ENCODE measurements around the gene KLRC1. TPM values are rescaled to one million over a fixed set of nuclear protein-coding genes. Genes with fewer than 3 reads are reported as not detected.
"Not testable (repeated sequence)": the region's sequence is repeated elsewhere in the genome, so short reads cannot be mapped to it uniquely, and the experiment has no call there.

The KLRC1 gene
- total RNA-seq, 1 experiment from 2014 or later: not detected

DNA sequence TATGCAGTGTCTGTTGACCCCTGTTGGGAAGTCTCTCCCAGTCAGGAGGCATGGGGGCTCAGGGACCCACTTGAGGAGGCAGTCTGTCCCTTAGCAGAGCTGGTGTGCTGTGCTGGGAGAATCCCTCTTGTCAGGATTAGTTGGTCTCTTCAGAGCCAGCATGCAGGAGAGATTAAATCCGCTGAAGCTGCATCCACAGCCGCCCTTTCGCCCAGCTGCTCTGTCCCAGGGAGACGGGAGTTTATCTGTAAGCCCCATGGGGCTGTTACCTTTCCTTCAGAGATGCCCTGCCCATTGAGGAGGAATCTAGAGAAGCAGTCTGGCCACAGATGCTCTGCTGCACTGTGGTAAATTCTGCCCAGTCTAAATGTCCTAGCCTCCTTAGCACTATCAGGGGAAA lies 13.1 kb upstream of the KLRC1 start:
- no peaks in the 10 kb centered on the region for H3K9me2 ChIP-seq (replicated peaks; ENCODE audit: insufficient read depth, low read length)
- no peak overlapping the region for H3K4me3 ChIP-seq (ENCODE audit: low read length)
- no peak overlapping the region for H3K9ac ChIP-seq (ENCODE audit: low read length)
- no peaks in the 10 kb centered on the region for H3K9me3 ChIP-seq (ENCODE audit: low read length)
- DNase-seq: no peak
- no peak overlapping the region for H3K27ac ChIP-seq (ENCODE audit: low read length)
- no peaks in the 10 kb centered on the region for H3K4me1 ChIP-seq (ENCODE audit: low read length)
- no peak overlapping the region for H3K4me2 ChIP-seq (ENCODE audit: low read depth, low read length, poor library complexity, severe bottlenecking)
- H4K20me1 ChIP-seq (ENCODE audit: insufficient read depth, low read depth, low read length): no peaks in the 10 kb centered on the region
- H2AFZ ChIP-seq (ENCODE audit: low read length): no peak overlapping the region
- no peaks in the 10 kb centered on the region for H3K79me2 ChIP-seq (ENCODE audit: low read length)
- no peaks in the 10 kb centered on the region for H3K36me3 ChIP-seq (ENCODE audit: insufficient read depth, low read length)
- H3K27me3 ChIP-seq (ENCODE audit: low read length): no peaks in the 10 kb centered on the region

DNA sequence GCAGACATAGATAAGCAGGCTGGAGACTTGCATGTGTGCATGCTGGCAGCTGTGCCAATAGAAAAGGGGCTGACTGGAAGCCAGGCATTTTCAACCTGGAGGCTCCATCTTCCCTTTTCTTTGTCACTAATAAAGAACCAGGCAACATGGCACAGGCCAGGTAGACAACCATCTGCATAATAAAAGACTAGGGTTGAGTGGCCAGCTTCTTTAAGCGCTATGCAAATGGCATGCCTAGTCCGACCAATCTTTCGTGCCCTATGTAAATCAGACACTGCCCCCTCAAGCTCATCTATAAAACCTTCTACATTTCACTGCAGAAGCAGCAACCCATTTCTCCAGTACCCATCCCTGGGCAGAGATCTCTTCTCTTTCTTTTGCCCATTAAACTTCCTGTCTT lies 4.6 kb upstream of the KLRC1 start:
- no peak for DNase-seq
- no peaks in the 10 kb centered on the region; the same call in none of the 2 replicates for H3K9me3 ChIP-seq (ENCODE audit: low read length)
- H2AFZ ChIP-seq (ENCODE audit: low read length): no peak overlapping the region
- H3K9ac ChIP-seq (ENCODE audit: low read length): no peak overlapping the region
- no peaks in the 10 kb centered on the region for H3K4me1 ChIP-seq (ENCODE audit: low read length)
- no peak overlapping the region for H3K4me3 ChIP-seq (ENCODE audit: low read length)
- no peaks in the 10 kb centered on the region for H3K36me3 ChIP-seq (ENCODE audit: insufficient read depth, low read length)
- H3K79me2 ChIP-seq (ENCODE audit: low read length): no peaks in the 10 kb centered on the region
- H3K27ac ChIP-seq (ENCODE audit: low read length): no peak overlapping the region
- no peaks in the 10 kb centered on the region for H3K27me3 ChIP-seq (ENCODE audit: low read length)
- H4K20me1 ChIP-seq (ENCODE audit: insufficient read depth, low read depth, low read length): no peaks in the 10 kb centered on the region
- H3K9me2 ChIP-seq (replicated peaks; ENCODE audit: insufficient read depth, low read length): no peaks in the 10 kb centered on the region
- no peak overlapping the region for H3K4me2 ChIP-seq (ENCODE audit: low read depth, low read length, poor library complexity, severe bottlenecking)

DNA sequence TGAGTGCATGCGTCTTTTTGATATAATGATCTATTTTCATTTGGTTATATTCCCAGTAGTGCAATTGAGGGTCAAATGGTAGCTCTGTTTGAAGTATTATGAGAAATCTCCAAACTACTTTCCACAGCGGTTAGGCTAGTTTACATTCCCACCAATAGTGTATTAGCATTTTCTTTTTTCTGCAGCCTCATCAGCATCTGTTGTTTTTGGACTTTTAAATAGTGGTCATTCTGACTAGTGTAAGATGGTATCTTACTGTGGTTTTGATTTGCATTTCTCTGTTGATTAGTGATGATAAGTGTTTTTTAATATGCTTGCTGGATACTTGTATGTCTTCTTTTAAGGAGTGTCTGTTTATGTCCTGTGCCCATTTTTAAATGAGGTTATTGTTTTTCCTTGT lies 3.7 kb upstream of the KLRC1 start:
- Histone ChIP-seq H3K9ac (ENCODE audit: low read length) (no peak overlapping the region), H3K9me2 (replicated peaks; ENCODE audit: insufficient read depth, low read length) (no peaks in the 10 kb centered on the region), H3K4me2 (ENCODE audit: low read depth, low read length, poor library complexity, severe bottlenecking) (no peak overlapping the region), H3K79me2 (ENCODE audit: low read length) (no peaks in the 10 kb centered on the region), H3K36me3 (ENCODE audit: insufficient read depth, low read length) (no peaks in the 10 kb centered on the region), H3K9me3 (ENCODE audit: low read length) (no peaks in the 10 kb centered on the region; the same call in none of the 2 replicates), H3K4me3 (ENCODE audit: low read length) (no peak overlapping the region), H4K20me1 (ENCODE audit: insufficient read depth, low read depth, low read length) (no peaks in the 10 kb centered on the region), H3K27ac (ENCODE audit: low read length) (no peak overlapping the region), H3K27me3 (ENCODE audit: low read length) (no peaks in the 10 kb centered on the region), H3K4me1 (ENCODE audit: low read length) (no peaks in the 10 kb centered on the region), H2AFZ (ENCODE audit: low read length) (no peak overlapping the region)
- no peak for DNase-seq

DNA sequence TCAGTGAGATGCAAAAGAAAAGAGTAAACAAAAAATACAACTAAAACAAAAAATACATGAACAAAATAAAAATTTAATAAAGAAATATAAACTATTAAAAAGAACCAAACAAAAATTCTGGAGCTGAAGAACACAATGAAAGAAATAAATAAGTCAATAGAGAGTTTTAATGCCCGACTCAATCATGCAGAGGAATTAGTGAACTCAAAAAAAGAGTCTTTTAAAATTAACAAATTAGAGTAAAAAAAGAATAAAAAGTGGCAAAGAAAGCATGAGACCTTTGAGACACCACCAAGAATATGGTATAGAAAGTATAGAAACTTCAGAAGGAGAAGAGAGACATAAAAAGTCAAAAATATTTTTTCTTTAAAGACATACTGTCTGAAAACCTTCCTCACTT lies 2.6 kb upstream of the KLRC1 start:
- no peak overlapping the region for H3K27ac ChIP-seq (ENCODE audit: low read length)
- H3K9me2 ChIP-seq (replicated peaks; ENCODE audit: insufficient read depth, low read length): no peaks in the 10 kb centered on the region
- no peaks in the 10 kb centered on the region for H3K27me3 ChIP-seq (ENCODE audit: low read length)
- no peaks in the 10 kb centered on the region; the same call in none of the 2 replicates for H3K9me3 ChIP-seq (ENCODE audit: low read length)
- DNase-seq: no peak
- no peak overlapping the region for H3K4me3 ChIP-seq (ENCODE audit: low read length)
- H3K4me1 ChIP-seq (ENCODE audit: low read length): no peaks in the 10 kb centered on the region
- H2AFZ ChIP-seq (ENCODE audit: low read length): no peak overlapping the region
- no peaks in the 10 kb centered on the region for H4K20me1 ChIP-seq (ENCODE audit: insufficient read depth, low read depth, low read length)
- no peaks in the 10 kb centered on the region for H3K79me2 ChIP-seq (ENCODE audit: low read length)
- H3K36me3 ChIP-seq (ENCODE audit: insufficient read depth, low read length): no peaks in the 10 kb centered on the region
- H3K4me2 ChIP-seq (ENCODE audit: low read depth, low read length, poor library complexity, severe bottlenecking): no peak overlapping the region
- no peak overlapping the region for H3K9ac ChIP-seq (ENCODE audit: low read length)

GRCh38 chr12:10454531-10454930 lies 1.4 kb upstream of the KLRC1 start:
- H2AFZ ChIP-seq (ENCODE audit: low read length): no peak overlapping the region
- no peaks in the 10 kb centered on the region for H3K36me3 ChIP-seq (ENCODE audit: insufficient read depth, low read length)
- H3K4me2 ChIP-seq (ENCODE audit: low read depth, low read length, poor library complexity, severe bottlenecking): no peak overlapping the region
- no peak overlapping the region for H3K9ac ChIP-seq (ENCODE audit: low read length)
- H4K20me1 ChIP-seq (ENCODE audit: insufficient read depth, low read depth, low read length): no peaks in the 10 kb centered on the region
- no peaks in the 10 kb centered on the region for H3K4me1 ChIP-seq (ENCODE audit: low read length)
- no peaks in the 10 kb centered on the region for H3K27me3 ChIP-seq (ENCODE audit: low read length)
- DNase-seq: no peak
- no peak overlapping the region for H3K27ac ChIP-seq (ENCODE audit: low read length)
- no peaks in the 10 kb centered on the region for H3K9me2 ChIP-seq (replicated peaks; ENCODE audit: insufficient read depth, low read length)
- no peak overlapping the region for H3K4me3 ChIP-seq (ENCODE audit: low read length)
- H3K79me2 ChIP-seq (ENCODE audit: low read length): no peaks in the 10 kb centered on the region
- H3K9me3 ChIP-seq (ENCODE audit: low read length): no peaks in the 10 kb centered on the region; the same call in none of the 2 replicates

DNA sequence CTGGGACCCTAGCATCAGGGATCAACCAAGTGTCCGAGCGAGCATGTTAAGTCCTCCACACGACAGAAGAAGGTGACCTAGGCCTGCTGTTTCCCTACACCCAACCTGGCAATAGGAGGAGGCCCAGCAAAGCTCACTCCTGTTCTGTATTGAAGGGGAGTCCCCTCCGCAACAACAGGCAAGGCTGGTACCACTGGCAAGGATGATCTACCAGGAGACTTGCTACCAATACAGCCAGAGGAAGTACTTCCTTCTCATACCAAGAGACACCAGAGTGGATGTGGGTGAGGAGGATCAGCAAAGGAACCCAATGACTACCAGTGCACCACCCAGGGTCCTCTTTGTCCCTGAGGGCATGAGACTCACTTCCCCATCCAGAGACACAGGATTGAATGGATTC lies 4.9 kb downstream of the KLRC1 start:
- no peak overlapping the region for H3K4me3 ChIP-seq (ENCODE audit: low read length)
- H3K9me3 ChIP-seq (ENCODE audit: low read length): no peaks in the 10 kb centered on the region
- no peak for DNase-seq
- no peaks in the 10 kb centered on the region for H3K36me3 ChIP-seq (ENCODE audit: insufficient read depth, low read length)
- no peaks in the 10 kb centered on the region for H3K9me2 ChIP-seq (replicated peaks; ENCODE audit: insufficient read depth, low read length)
- no peaks in the 10 kb centered on the region for H3K4me1 ChIP-seq (ENCODE audit: low read length)
- H4K20me1 ChIP-seq (ENCODE audit: insufficient read depth, low read depth, low read length): no peaks in the 10 kb centered on the region
- H3K4me2 ChIP-seq (ENCODE audit: low read depth, low read length, poor library complexity, severe bottlenecking): no peak overlapping the region
- H3K9ac ChIP-seq (ENCODE audit: low read length): no peak overlapping the region
- H3K27me3 ChIP-seq (ENCODE audit: low read length): no peaks in the 10 kb centered on the region
- H2AFZ ChIP-seq (ENCODE audit: low read length): no peak overlapping the region
- H3K27ac ChIP-seq (ENCODE audit: low read length): no peak overlapping the region
- H3K79me2 ChIP-seq (ENCODE audit: low read length): no peaks in the 10 kb centered on the region

- not testable (repeated sequence) for H3K36me3 ChIP-seq (ENCODE audit: insufficient read depth, low read length); H3K9me3 ChIP-seq (ENCODE audit: low read length); H3K4me2 ChIP-seq (ENCODE audit: low read depth, low read length, poor library complexity, severe bottlenecking); H2AFZ ChIP-seq (ENCODE audit: low read length); H3K4me1 ChIP-seq (ENCODE audit: low read length); H3K4me3 ChIP-seq (ENCODE audit: low read length); H3K9ac ChIP-seq (ENCODE audit: low read length); H3K27ac ChIP-seq (ENCODE audit: low read length); H3K27me3 ChIP-seq (ENCODE audit: low read length); DNase-seq; H3K9me2 ChIP-seq (replicated peaks; ENCODE audit: insufficient read depth, low read length); H3K79me2 ChIP-seq (ENCODE audit: low read length); H4K20me1 ChIP-seq (ENCODE audit: insufficient read depth, low read depth, low read length)
Measured at GRCh38 chr12:10446052-10446451, 7.1 kb downstream of the KLRC1 start.

- not testable (repeated sequence) for H3K36me3 ChIP-seq (ENCODE audit: insufficient read depth, low read length); H3K9ac ChIP-seq (ENCODE audit: low read length); H3K79me2 ChIP-seq (ENCODE audit: low read length); DNase-seq; H2AFZ ChIP-seq (ENCODE audit: low read length); H3K27me3 ChIP-seq (ENCODE audit: low read length); H3K4me3 ChIP-seq (ENCODE audit: low read length); H3K9me3 ChIP-seq (ENCODE audit: low read length); H4K20me1 ChIP-seq (ENCODE audit: insufficient read depth, low read depth, low read length); H3K9me2 ChIP-seq (replicated peaks; ENCODE audit: insufficient read depth, low read length); H3K27ac ChIP-seq (ENCODE audit: low read length); H3K4me1 ChIP-seq (ENCODE audit: low read length); H3K4me2 ChIP-seq (ENCODE audit: low read depth, low read length, poor library complexity, severe bottlenecking)
Measured at GRCh38 chr12:10441144-10441543, 12.0 kb downstream of the KLRC1 start.

- H2AFZ ChIP-seq (ENCODE audit: low read length); H4K20me1 ChIP-seq (ENCODE audit: insufficient read depth, low read depth, low read length); H3K27ac ChIP-seq (ENCODE audit: low read length); H3K9me2 ChIP-seq (replicated peaks; ENCODE audit: insufficient read depth, low read length); DNase-seq; H3K9me3 ChIP-seq (ENCODE audit: low read length); H3K27me3 ChIP-seq (ENCODE audit: low read length); H3K4me2 ChIP-seq (ENCODE audit: low read depth, low read length, poor library complexity, severe bottlenecking); H3K4me3 ChIP-seq (ENCODE audit: low read length); H3K79me2 ChIP-seq (ENCODE audit: low read length); H3K4me1 ChIP-seq (ENCODE audit: low read length); H3K36me3 ChIP-seq (ENCODE audit: insufficient read depth, low read length); H3K9ac ChIP-seq (ENCODE audit: low read length): not testable (repeated sequence)
Measured at GRCh38 chr12:10439608-10440274, 13.4 kb downstream of the KLRC1 start.

Data from Karpas-422 (cell line).